Upper lobe of left lung (tissue), 6 donors: Measurements from ENCODE around the gene XPO5. TPM values are rescaled to one million over a fixed set of nuclear protein-coding genes. Genes with fewer than 3 reads are reported as not detected.

Experiments
- ATAC-seq, 2 donors: fragments of 200-7000 bp; cut with Tn5 transposase; one replicate each; pipeline ENCODE4 v1.9.1; 2022; ENCODE audit warnings: mild to moderate bottlenecking in 2 of 2, moderate library complexity in 2 of 2; ENCODE audit not compliant: low FRiP score in 2 of 2
- DNase-seq, 2 donors: peaks; one replicate each; pipeline ENCODE4 v3.0.0-alpha.2; 2019 to 2020
- H3K27ac ChIP-seq, 4 donors: fragments of 200-600 bp; sonication (generic); one replicate each; pipeline ENCODE4 v1.5.1; 2016 to 2019
- H3K27me3 ChIP-seq, 4 donors: fragments of 200-600 bp; sonication (generic); one replicate each; pipeline ENCODE4 v1.5.1; 2017 to 2019
- H3K36me3 ChIP-seq, 4 donors: fragments of 200-600 bp; sonication (generic); one replicate each; pipeline ENCODE4 v1.5.1; 2016 to 2019
- H3K4me1 ChIP-seq, 4 donors: fragments of 200-600 bp; sonication (generic); one replicate each; pipeline ENCODE4 v1.5.1; 2018 to 2019
- H3K4me3 ChIP-seq, 4 donors: fragments of 200-600 bp; sonication (generic); one replicate each; pipeline ENCODE4 v1.5.1; 2017 to 2019; ENCODE audit warnings: mild to moderate bottlenecking in 2 of 4, moderate library complexity in 1 of 4
- H3K9me3 ChIP-seq, 4 donors: fragments of 200-600 bp; sonication (generic); one replicate each; pipeline ENCODE4 v1.5.1; 2018 to 2019
- EP300 ChIP-seq, 4 donors: sonication (generic); formaldehyde crosslinking; IDR thresholded peaks; one replicate each; pipeline ENCODE4 v1.5.1; 2017; ENCODE audit warnings: antibody characterized with exemption in 4 of 4, control low read depth in 2 of 4
- POLR2A ChIP-seq, 4 donors: fragments of 450-650 bp; IDR thresholded peaks; one replicate each; pipeline ENCODE4 v1.5.1; 2016 to 2017; ENCODE audit warnings: antibody characterized with exemption in 4 of 4, mild to moderate bottlenecking in 2 of 4
- POLR2AphosphoS5 ChIP-seq, 2 donors: sonication (generic); formaldehyde crosslinking; IDR thresholded peaks; one replicate each; pipeline ENCODE4 v1.5.1; 2017; ENCODE audit warnings: antibody characterized with exemption in 2 of 2
- WGBS, 2 donors: methylation state at CpG; one replicate each; pipeline ENCODE4 v1.1.5; 2017 to 2018; 5-methylcytosine and 5-hydroxymethylcytosine counted together
- total RNA-seq, 6 donors: library from RNA; depleted of rRNA in 4 of 6; stranded (reverse); fragments of >200 nt in 4 of 6; gene quantifications; one replicate each; pipeline versions ENCODE4 v1.1.0 to v1.2.1, GENCODE V29; 2016 to 2021
- TF ChIP-seq, protein P1 (sequence below), 6 experiments: fragments of 450-650 bp in 4 of 6; fragments of 200-600 bp in 2 of 6; sonication (generic) in 2 of 6; IDR thresholded peaks; one replicate each; pipeline ENCODE4 v1.5.1; 2016 to 2019; ENCODE audit warnings: antibody characterized with exemption in 6 of 6
- donor health status: DM: no; HTN: no; CAD: no; lungs with moderate emphysema.
- donor health status: DM: no; HTN: yes; CAD: no; lungs with severe emphysema.

The XPO5 gene
- total RNA-seq, 6 donors from 2014 or later = 17.9 to 48.2 (median 25.1) TPM

DNA sequence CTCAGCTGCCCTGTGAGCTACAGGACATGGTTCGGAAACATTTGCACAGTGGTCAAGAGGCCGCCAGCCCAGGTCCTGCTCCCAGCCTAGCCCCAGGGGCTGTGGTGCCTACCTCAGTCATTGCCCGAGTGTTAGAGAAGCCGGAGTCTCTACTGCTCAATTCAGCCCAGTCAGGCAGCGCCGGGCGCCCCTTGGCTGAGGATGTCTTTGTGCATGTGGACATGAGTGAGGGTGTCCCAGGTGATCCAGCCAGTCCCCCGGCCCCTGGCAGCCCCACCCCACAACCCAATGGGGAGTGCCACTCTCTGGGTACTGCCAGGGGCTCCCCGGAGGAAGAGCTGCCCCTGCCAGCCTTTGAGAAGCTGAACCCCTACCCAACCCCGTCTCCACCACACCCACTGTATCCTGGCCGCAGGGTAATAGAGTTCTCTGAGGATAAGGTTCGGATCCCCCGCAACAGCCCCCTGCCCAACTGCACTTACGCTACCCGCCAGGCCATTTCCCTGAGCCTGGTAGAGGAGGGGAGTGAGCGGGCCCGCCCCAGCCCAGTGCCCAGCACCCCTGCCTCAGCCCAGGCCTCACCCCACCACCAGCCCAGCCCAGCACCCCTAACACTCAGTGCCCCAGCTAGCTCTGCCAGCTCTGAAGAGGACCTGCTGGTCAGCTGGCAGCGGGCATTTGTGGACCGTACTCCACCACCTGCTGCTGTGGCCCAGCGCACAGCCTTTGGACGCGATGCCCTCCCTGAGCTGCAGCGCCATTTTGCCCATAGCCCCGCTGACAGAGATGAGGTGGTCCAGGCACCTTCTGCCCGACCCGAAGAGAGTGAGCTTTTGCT, 70.9 kb downstream of the XPO5 start:
- H3K36me3 ChIP-seq = peaks cover 11 to 61% (median 51%) of the 10 kb centered on the region in 4 donors
- peaks cover 12 to 21% (median 20%) of the 10 kb centered on the region in 4 donors for H3K4me1 ChIP-seq
- no peak overlapping the region for H3K27ac ChIP-seq
- H3K9me3 ChIP-seq = no peaks in the 10 kb centered on the region
- no peak overlapping the region for H3K4me3 ChIP-seq
- ATAC-seq (no peak), DNase-seq (peak in 1 of 2 donors; percentile 78)
- 93 to 94% methylated on average over 8 to 24 of the region's 26 CpGs for WGBS, 2 donors
- TF ChIP-seq POLR2A (IDR thresholded peaks at IDR 0.05) (no peak), EP300 (IDR thresholded peaks at IDR 0.05) (no peak), POLR2AphosphoS5 (IDR thresholded peaks at IDR 0.05) (no peak)
- TF ChIP-seq, protein P1, sequence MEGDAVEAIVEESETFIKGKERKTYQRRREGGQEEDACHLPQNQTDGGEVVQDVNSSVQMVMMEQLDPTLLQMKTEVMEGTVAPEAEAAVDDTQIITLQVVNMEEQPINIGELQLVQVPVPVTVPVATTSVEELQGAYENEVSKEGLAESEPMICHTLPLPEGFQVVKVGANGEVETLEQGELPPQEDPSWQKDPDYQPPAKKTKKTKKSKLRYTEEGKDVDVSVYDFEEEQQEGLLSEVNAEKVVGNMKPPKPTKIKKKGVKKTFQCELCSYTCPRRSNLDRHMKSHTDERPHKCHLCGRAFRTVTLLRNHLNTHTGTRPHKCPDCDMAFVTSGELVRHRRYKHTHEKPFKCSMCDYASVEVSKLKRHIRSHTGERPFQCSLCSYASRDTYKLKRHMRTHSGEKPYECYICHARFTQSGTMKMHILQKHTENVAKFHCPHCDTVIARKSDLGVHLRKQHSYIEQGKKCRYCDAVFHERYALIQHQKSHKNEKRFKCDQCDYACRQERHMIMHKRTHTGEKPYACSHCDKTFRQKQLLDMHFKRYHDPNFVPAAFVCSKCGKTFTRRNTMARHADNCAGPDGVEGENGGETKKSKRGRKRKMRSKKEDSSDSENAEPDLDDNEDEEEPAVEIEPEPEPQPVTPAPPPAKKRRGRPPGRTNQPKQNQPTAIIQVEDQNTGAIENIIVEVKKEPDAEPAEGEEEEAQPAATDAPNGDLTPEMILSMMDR (IDR thresholded peaks at IDR 0.05) = no peak
- H3K27me3 ChIP-seq = peaks cover 0 to 8% (median 5%) of the 10 kb centered on the region in 4 donors

DNA sequence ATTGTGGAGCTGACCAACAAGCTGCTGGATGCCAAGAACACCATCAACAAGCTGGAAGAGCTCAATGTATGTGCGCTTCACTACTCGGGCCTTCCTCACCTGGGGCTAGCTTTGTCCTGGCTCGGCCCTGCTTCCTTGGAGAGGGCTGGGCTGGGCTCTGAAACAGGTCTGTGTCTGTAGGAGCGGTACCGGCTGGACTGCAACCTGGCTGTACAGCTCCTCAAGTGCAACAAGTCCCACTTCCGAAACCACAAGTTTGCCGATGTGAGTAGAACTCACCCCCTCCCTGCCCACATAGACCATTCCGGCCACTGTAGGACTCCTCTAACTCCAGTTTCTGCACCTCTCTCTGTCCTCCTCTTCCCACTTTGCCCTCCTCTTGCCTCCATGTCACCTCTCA, 72.4 kb downstream of the XPO5 start:
- Histone ChIP-seq H3K9me3 (no peaks in the 10 kb centered on the region), H3K27ac (no peak overlapping the region), H3K36me3 (peaks cover 19 to 77% (median 62%) of the 10 kb centered on the region in 4 donors), H3K27me3 (no peaks in the 10 kb centered on the region), H3K4me1 (peaks cover 10 to 24% (median 16%) of the 10 kb centered on the region in 4 donors), H3K4me3 (no peak overlapping the region)
- WGBS, 2 donors = 87 to 90% methylated on average over 4 to 8 of the region's 8 CpGs
- ATAC-seq (no peak), DNase-seq (no peak)
- no peak for TF ChIP-seq EP300 (IDR thresholded peaks at IDR 0.05)
- TF ChIP-seq, protein P1 (IDR thresholded peaks at IDR 0.05) = no peak
- TF ChIP-seq POLR2A (IDR thresholded peaks at IDR 0.05) = no peak
- TF ChIP-seq POLR2AphosphoS5 (IDR thresholded peaks at IDR 0.05) = no peak

DNA sequence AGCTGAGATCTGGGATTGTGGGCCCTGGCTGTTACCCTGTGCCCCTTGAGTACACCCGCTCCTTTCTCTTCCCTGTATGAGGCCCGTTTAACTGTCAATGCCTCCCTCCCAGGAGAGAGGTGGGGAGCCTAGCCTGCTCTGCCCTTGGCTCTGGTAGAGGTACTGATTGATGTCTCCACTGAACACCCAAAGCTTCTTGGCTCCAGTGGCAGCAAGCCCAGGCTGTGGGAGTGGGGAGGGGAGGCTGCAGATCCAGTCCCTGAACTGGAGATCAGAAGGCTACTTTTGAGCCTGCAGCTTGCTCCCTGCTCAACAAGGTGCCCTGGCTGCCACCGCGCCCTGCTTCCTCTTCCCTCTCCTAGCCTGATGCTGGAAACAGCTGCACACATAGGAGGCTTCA, 73.2 kb downstream of the XPO5 start:
- TF ChIP-seq EP300 (IDR thresholded peaks at IDR 0.05) (no peak), POLR2AphosphoS5 (IDR thresholded peaks at IDR 0.05) (no peak), POLR2A (IDR thresholded peaks at IDR 0.05) (no peak)
- TF ChIP-seq, protein P1 (IDR thresholded peaks at IDR 0.05) = no peak
- H3K27ac ChIP-seq = no peak overlapping the region
- 92% methylated on average over 2 to 4 of the region's 4 CpGs for WGBS, 2 donors
- DNase-seq (no peak), ATAC-seq (no peak)
- H3K4me3 ChIP-seq = no peak overlapping the region
- H3K27me3 ChIP-seq = no peaks in the 10 kb centered on the region
- peaks cover 10 to 24% (median 16%) of the 10 kb centered on the region in 4 donors for H3K4me1 ChIP-seq
- H3K9me3 ChIP-seq = no peaks in the 10 kb centered on the region
- peaks cover 22 to 84% (median 66%) of the 10 kb centered on the region in 4 donors for H3K36me3 ChIP-seq

DNA sequence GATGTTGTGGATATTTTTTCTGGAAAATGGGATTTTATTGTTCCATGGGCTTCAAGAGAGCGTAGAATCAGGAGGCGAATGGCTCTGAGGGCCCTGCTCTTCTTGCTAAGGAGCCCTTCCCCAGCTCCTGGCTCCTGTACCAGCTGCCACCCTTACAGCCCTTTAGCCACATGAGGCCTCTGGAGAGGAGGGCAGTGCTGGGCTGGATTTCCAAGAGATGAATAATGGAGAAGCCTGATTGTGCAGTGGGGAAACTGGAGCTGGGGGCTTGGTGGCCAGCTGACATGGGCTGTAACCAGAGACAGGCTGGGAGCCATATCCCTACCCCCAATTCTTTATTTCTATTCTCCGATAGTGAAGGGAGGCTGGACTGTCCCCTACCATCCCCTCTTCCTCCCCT, 74.9 kb downstream of the XPO5 start:
- peaks cover 22 to 87% (median 69%) of the 10 kb centered on the region in 4 donors for H3K36me3 ChIP-seq
- no peak overlapping the region for H3K4me3 ChIP-seq
- DNase-seq (no peak), ATAC-seq (no peak)
- no peak for TF ChIP-seq POLR2AphosphoS5 (IDR thresholded peaks at IDR 0.05)
- TF ChIP-seq POLR2A (IDR thresholded peaks at IDR 0.05) = no peak
- TF ChIP-seq, protein P1 (IDR thresholded peaks at IDR 0.05) = no peak
- no peak for TF ChIP-seq EP300 (IDR thresholded peaks at IDR 0.05)
- 94 to 100% methylated on average over 2 to 3 of the region's 3 CpGs for WGBS, 2 donors
- peaks cover 11 to 26% (median 23%) of the 10 kb centered on the region in 4 donors for H3K4me1 ChIP-seq
- no peaks in the 10 kb centered on the region for H3K9me3 ChIP-seq
- peak overlapping the region in 3 of 4 donors; percentile 52 to 78 (median 54) for H3K27ac ChIP-seq
- H3K27me3 ChIP-seq = no peaks in the 10 kb centered on the region
